Adrenal gland (tissue), 12 donors: Measurements from ENCODE around the gene NANOS1. TPM values are rescaled to one million over a fixed set of nuclear protein-coding genes. Genes with fewer than 3 reads are reported as not detected.

Experiments used
- DNase-seq, 7 donors: peaks; one replicate each; pipeline ENCODE4 v3.0.0-alpha.2; 2019 to 2020
- H3K27ac ChIP-seq, 5 donors: fragments of 200-600 bp; sonication (generic) in 4 of 5; 1 replicate in 3 of 5; 2 replicates in 2 of 5; pipeline versions ENCODE4 v1.5.1 to v1.8.0; 2016 to 2020; ENCODE audit warnings: mild to moderate bottlenecking in 1 of 5
- H3K27me3 ChIP-seq: fragments of 200-600 bp; 2 replicates; pipeline ENCODE4 v1.8.0; 2021
- H3K36me3 ChIP-seq, 2 donors: fragments of 200-600 bp; replicated peaks in 1 of 2; 1 replicate in 1 of 2; 2 replicates in 1 of 2; pipeline versions ENCODE4 v1.5.1 to v1.8.0; 2018 to 2022
- H3K4me1 ChIP-seq, 2 donors: fragments of 200-600 bp; replicated peaks in 1 of 2; 1 replicate in 1 of 2; 2 replicates in 1 of 2; pipeline versions ENCODE4 v1.5.1 to v1.8.0; 2018 to 2021
- H3K4me3 ChIP-seq, 4 donors: fragments of 200-600 bp; sonication (generic) in 3 of 4; one replicate each; pipeline ENCODE4 v1.5.1; 2016 to 2018
- H3K9me3 ChIP-seq, 3 donors: fragments of 200-600 bp; sonication (generic) in 1 of 3; replicated peaks in 1 of 3; 1 replicate in 2 of 3; 2 replicates in 1 of 3; pipeline versions ENCODE4 v1.5.1 to v1.8.0; 2016 to 2021
- POLR2A ChIP-seq, 2 donors: fragments of 450-650 bp; IDR thresholded peaks; one replicate each; pipeline ENCODE4 v1.6.1; 2017; ENCODE audit warnings: antibody characterized with exemption in 2 of 2, mild to moderate bottlenecking in 2 of 2, moderate library complexity in 1 of 2
- WGBS, 4 donors: extraction: QIAGEN DNeasy Blood & Tissue Kit in 2 of 4; methylation state at CpG; one replicate each; pipeline versions ENCODE4 v1.1.5 to v1.1.7; 2013 to 2017; 5-methylcytosine and 5-hydroxymethylcytosine counted together
- intact Hi-C, 2 donors: fragments of 100-400 bp; cut with DNase I; formaldehyde crosslinking; loops; one replicate each; pipeline versions ENCODE4 v1.14.1 to v1.15.0; 2022 to 2023
- polyA plus RNA-seq, 3 donors: library from polyadenylated mRNA; stranded (reverse); fragments of 200-250 nt in 2 of 3; fragments of 350-450 nt in 1 of 3; fragmentation: Illumina TruSeq in 1 of 3; extraction: RNeasy Lipid Tissue Mini Kit (QIAGEN cat#74804) in 1 of 3; gene quantifications; one replicate each; pipeline ENCODE4 v1.2.3, GENCODE V29; 2013 to 2014
- total RNA-seq, 9 donors: library from RNA; depleted of rRNA in 4 of 9; stranded (reverse); fragments of >200 nt in 4 of 9; fragments of 120-200 nt in 1 of 9; fragmentation: NEBNext Ultra II Directional in 1 of 9; extraction: Animal tissue kit (Norgen Biotek cat#: 25700) in 1 of 9; gene quantifications; one replicate each; pipeline versions ENCODE4 v1.1.0 to v1.2.4, GENCODE V29; 2013 to 2023
- TF ChIP-seq, protein P1 (sequence below), 6 experiments: fragments of 450-650 bp in 4 of 6; fragments of 200-600 bp in 2 of 6; sonication (generic) in 1 of 6; IDR thresholded peaks; 1 replicate in 5 of 6; 2 replicates in 1 of 6; pipeline versions ENCODE4 v1.5.1 to v1.8.0; 2016 to 2021; ENCODE audit warnings: antibody characterized with exemption in 6 of 6, mild to moderate bottlenecking in 2 of 6, moderate library complexity in 1 of 6
- donor health status: healthy with polysubstance abuse.
- donor health status: Bipolar disorder and iron deficiency.
- donor health status: DM: yes; HTN: yes; CAD: no.
- donor health status: DM: no; HTN: no; CAD: no.
- donor health status: DM: no; HTN: no; CAD: no.
- donor health status: DM: yes; HTN: yes; CAD: no.

NANOS1 gene
- total and polyA plus RNA-seq, 12 donors = 2.8 to 38.9 (median 9.4) TPM

DNA sequence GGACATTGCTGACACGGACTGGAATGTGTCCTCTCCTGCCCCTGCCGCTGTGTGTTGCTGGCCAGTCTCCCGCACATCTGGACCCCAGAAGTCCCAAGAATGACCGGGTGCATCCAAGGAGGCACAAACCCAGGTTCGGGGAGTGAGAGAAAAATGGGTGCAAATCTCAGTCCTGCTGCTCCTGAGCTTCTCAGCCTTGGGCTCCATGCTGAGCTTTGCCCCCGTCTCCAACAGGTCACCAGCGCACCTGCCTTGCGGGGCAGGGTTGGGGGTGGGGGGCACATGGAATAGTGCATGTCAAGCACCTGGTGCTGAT is 6.0 kb upstream of the NANOS1 start:
- no peaks in the 10 kb centered on the region for H3K9me3 ChIP-seq
- H3K4me3 ChIP-seq = no peak overlapping the region
- DNase-seq = no peak
- 73 to 87% (median 79%) methylated on average over 4 to 8 of the region's 8 CpGs for WGBS, 4 donors
- intact Hi-C loops = loop anchor here in 1 of 2 donors (10.0 kb wide), 1 partner anchor 459 kb away; no protein-coding TSS in a partner anchor
- H3K27ac ChIP-seq = peak overlapping the region in 1 of 5 donors; percentile 41
- H3K27me3 ChIP-seq = no peaks in the 10 kb centered on the region
- TF ChIP-seq, protein P1, sequence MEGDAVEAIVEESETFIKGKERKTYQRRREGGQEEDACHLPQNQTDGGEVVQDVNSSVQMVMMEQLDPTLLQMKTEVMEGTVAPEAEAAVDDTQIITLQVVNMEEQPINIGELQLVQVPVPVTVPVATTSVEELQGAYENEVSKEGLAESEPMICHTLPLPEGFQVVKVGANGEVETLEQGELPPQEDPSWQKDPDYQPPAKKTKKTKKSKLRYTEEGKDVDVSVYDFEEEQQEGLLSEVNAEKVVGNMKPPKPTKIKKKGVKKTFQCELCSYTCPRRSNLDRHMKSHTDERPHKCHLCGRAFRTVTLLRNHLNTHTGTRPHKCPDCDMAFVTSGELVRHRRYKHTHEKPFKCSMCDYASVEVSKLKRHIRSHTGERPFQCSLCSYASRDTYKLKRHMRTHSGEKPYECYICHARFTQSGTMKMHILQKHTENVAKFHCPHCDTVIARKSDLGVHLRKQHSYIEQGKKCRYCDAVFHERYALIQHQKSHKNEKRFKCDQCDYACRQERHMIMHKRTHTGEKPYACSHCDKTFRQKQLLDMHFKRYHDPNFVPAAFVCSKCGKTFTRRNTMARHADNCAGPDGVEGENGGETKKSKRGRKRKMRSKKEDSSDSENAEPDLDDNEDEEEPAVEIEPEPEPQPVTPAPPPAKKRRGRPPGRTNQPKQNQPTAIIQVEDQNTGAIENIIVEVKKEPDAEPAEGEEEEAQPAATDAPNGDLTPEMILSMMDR (IDR thresholded peaks at IDR 0.05) = no peak
- TF ChIP-seq POLR2A (IDR thresholded peaks at IDR 0.05) = no peak
- no peaks in the 10 kb centered on the region for H3K36me3 ChIP-seq
- peaks cover 0 to 6% of the 10 kb centered on the region in 2 donors for H3K4me1 ChIP-seq

DNA sequence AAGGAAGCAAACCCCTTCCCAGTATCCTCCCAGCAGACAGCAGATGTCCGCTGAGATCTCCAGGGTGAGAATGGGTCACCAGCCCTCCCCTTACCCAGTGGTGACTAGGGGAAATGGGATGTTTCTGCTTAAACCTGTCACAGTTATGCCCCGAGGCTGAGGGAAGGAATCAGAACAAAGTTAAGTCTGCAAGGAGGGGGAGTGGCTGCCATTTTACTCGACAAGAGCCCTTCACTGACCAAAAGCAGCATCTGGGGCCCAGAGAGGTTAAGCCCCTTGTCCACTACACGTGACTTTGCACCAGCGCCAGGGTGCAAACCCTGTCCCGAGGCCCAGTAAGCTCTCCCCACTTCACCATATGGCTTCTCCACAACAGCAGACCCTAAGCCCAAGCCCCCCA is 4.6 kb upstream of the NANOS1 start:
- Histone ChIP-seq H3K36me3 (no peaks in the 10 kb centered on the region), H3K27me3 (no peaks in the 10 kb centered on the region), H3K27ac (no peak overlapping the region), H3K4me3 (no peak overlapping the region), H3K4me1 (peaks cover 0 to 6% of the 10 kb centered on the region in 2 donors), H3K9me3 (no peaks in the 10 kb centered on the region)
- intact Hi-C loops = loop anchor here in 1 of 2 donors (10.0 kb wide), 1 partner anchor 460 kb away; no protein-coding TSS in a partner anchor
- no peak for DNase-seq
- 70 to 79% (median 71%) methylated on average over 3 to 6 of the region's 6 CpGs for WGBS, 4 donors
- TF ChIP-seq POLR2A (IDR thresholded peaks at IDR 0.05) = no peak
- TF ChIP-seq, protein P1 (IDR thresholded peaks at IDR 0.05) = no peak

DNA sequence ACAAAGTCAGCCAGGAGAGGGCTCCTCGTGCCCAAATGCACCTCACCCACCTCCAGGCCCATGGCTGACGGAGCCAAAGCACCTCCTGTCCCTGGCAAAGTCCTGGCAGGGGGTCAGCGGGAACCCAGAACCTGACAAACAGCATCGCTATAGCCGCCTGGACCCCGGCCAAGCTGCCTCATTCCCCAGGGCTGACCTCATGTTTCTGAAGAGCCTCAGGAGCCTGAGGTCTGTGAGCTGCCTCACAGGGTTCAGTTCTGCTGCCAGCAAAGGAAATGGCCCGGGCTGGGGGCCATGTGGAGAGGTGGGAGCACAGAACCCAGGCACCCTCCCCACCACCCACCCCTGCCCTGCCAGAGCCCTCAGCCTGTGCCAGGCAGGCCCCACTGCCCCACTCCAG is 4.2 kb upstream of the NANOS1 start:
- peak; percentile 35 to 82 (median 67) for DNase-seq
- H3K27ac ChIP-seq = no peak overlapping the region
- 62 to 100% (median 77%) methylated on average over 1 to 7 of the region's 7 CpGs for WGBS, 4 donors
- H3K4me1 ChIP-seq = peaks cover under 1 to 3% of the 10 kb centered on the region in 2 donors
- H3K9me3 ChIP-seq = no peaks in the 10 kb centered on the region
- H3K36me3 ChIP-seq = no peaks in the 10 kb centered on the region
- TF ChIP-seq, protein P1 (IDR thresholded peaks at IDR 0.05) = no peak
- TF ChIP-seq POLR2A (IDR thresholded peaks at IDR 0.05) = no peak
- no peak overlapping the region for H3K4me3 ChIP-seq
- intact Hi-C loops = loop anchor here in 1 of 2 donors (10.0 kb wide), 1 partner anchor 461 kb away; no protein-coding TSS in a partner anchor
- no peaks in the 10 kb centered on the region for H3K27me3 ChIP-seq

DNA sequence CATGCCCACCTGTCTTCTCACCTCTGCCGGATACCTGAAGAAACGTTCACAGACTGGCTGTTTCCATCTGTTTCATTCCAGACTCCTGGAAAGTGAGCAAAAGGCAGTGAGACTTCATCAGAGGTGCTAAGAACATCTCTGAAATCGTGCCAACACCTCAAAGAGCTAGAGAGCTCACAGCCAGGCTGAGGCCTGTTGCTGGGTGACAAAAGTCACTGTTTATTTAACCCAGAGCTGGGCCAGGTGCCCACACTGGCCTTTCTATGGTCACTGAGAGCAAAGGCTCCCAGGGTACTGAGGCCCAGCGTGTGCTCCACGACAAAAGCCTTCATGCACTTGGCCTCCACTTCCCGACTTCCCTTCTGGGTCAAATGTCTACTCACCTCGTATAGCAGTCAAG is 3.7 kb upstream of the NANOS1 start:
- intact Hi-C loops = loop anchor here in 1 of 2 donors (10.0 kb wide), 1 partner anchor 461 kb away; no protein-coding TSS in a partner anchor
- H3K4me3 ChIP-seq = no peak overlapping the region
- H3K4me1 ChIP-seq = peaks cover 4 to 5% of the 10 kb centered on the region in 2 donors
- H3K36me3 ChIP-seq = no peaks in the 10 kb centered on the region
- no peaks in the 10 kb centered on the region for H3K27me3 ChIP-seq
- no peak for DNase-seq
- 74 to 84% (median 83%) methylated on average over 6 to 7 of the region's 7 CpGs for WGBS, 4 donors
- H3K27ac ChIP-seq = no peak overlapping the region
- TF ChIP-seq POLR2A (IDR thresholded peaks at IDR 0.05) = no peak
- TF ChIP-seq, protein P1 (IDR thresholded peaks at IDR 0.05) = no peak
- no peaks in the 10 kb centered on the region for H3K9me3 ChIP-seq
